ENCODE results near the gene SLC4A3.

GRCh38 chr2:219636144-219636915 is 8.9 kb downstream of the SLC4A3 start:
- no peak for TF ChIP-seq CTCF (IDR thresholded peaks at IDR 0.05)
- no peak for TF ChIP-seq POLR2A (IDR thresholded peaks at IDR 0.05)

Data from right lobe of liver (tissue), 4 donors.